ENCODE data around the gene ATP1A3. TPM values are rescaled to one million over a fixed set of nuclear protein-coding genes. Genes with fewer than 3 reads are reported as not detected.

ATP1A3 gene
- total and polyA plus RNA-seq, 4 donors = 0.09 to 0.40 (median 0.13) TPM

GRCh38 chr19:41923045-41923788 is 70.8 kb downstream of the ATP1A3 start:
- Histone ChIP-seq H3K36me3 (ENCODE audit: control insufficient read depth in 4 of 4, insufficient read depth in 4 of 4, low read length in 4 of 4) (no peaks in the 10 kb centered on the region), H3K4me3 (no peak overlapping the region), H3K4me1 (ENCODE audit: control insufficient read depth in 5 of 5, insufficient read depth in 5 of 5, low read length in 5 of 5) (no peaks in the 10 kb centered on the region), H3K9ac (ENCODE audit: insufficient read depth in 1 of 2, low read length in 2 of 2) (no peak overlapping the region), H3K9me3 (ENCODE audit: control insufficient read depth in 4 of 4, insufficient read depth in 3 of 4, low read length in 3 of 4) (peaks cover 0 to 11% (median 0%) of the 10 kb centered on the region in 4 donors), H3K27me3 (ENCODE audit: control insufficient read depth in 3 of 3, insufficient read depth in 3 of 3, low read length in 2 of 3) (peaks cover 5 to 91% (median 76%) of the 10 kb centered on the region in 3 donors), H3K27ac (ENCODE audit: low read depth in 1 of 2, low read length in 1 of 2) (no peak overlapping the region)
- DNase-seq = no peak
- TF ChIP-seq CTCF (IDR thresholded peaks at IDR 0.05; ENCODE audit: control extremely low read depth, extremely low read depth) = no peak
- no peak for ATAC-seq (ENCODE audit: insufficient read depth, low FRiP score)
- WGBS, 2 donors = 30 to 51% methylated on average over 5 to 6 of the region's 6 CpGs

GRCh38 chr19:41922585-41922984 is 71.4 kb downstream of the ATP1A3 start:
- ATAC-seq (ENCODE audit: insufficient read depth, low FRiP score) = no peak
- no peak overlapping the region for H3K4me3 ChIP-seq
- H3K9ac ChIP-seq (ENCODE audit: insufficient read depth in 1 of 2, low read length in 2 of 2) = no peak overlapping the region
- peaks cover 0 to 13% (median 0%) of the 10 kb centered on the region in 4 donors for H3K9me3 ChIP-seq (ENCODE audit: control insufficient read depth in 4 of 4, insufficient read depth in 3 of 4, low read length in 3 of 4)
- WGBS, 2 donors = 12 to 30% methylated on average over 15 to 18 of the region's 18 CpGs
- no peak for DNase-seq
- H3K27me3 ChIP-seq (ENCODE audit: control insufficient read depth in 3 of 3, insufficient read depth in 3 of 3, low read length in 2 of 3) = peaks cover 5 to 93% (median 79%) of the 10 kb centered on the region in 3 donors
- TF ChIP-seq CTCF (IDR thresholded peaks at IDR 0.05; ENCODE audit: control extremely low read depth, extremely low read depth) = no peak
- no peaks in the 10 kb centered on the region for H3K4me1 ChIP-seq (ENCODE audit: control insufficient read depth in 5 of 5, insufficient read depth in 5 of 5, low read length in 5 of 5)
- H3K27ac ChIP-seq (ENCODE audit: low read depth in 1 of 2, low read length in 1 of 2) = no peak overlapping the region
- no peaks in the 10 kb centered on the region for H3K36me3 ChIP-seq (ENCODE audit: control insufficient read depth in 4 of 4, insufficient read depth in 4 of 4, low read length in 4 of 4)

- no peak overlapping the region for H3K9ac ChIP-seq (ENCODE audit: insufficient read depth in 1 of 2, low read length in 2 of 2)
- no peak for ATAC-seq (ENCODE audit: insufficient read depth, low FRiP score)
- WGBS, 2 donors = 16 to 31% methylated on average over 17 to 22 of the region's 22 CpGs
- peaks cover 0 to 13% (median 0%) of the 10 kb centered on the region in 4 donors for H3K9me3 ChIP-seq (ENCODE audit: control insufficient read depth in 4 of 4, insufficient read depth in 3 of 4, low read length in 3 of 4)
- H3K4me1 ChIP-seq (ENCODE audit: control insufficient read depth in 5 of 5, insufficient read depth in 5 of 5, low read length in 5 of 5) = no peaks in the 10 kb centered on the region
- H3K27ac ChIP-seq (ENCODE audit: low read depth in 1 of 2, low read length in 1 of 2) = no peak overlapping the region
- H3K4me3 ChIP-seq = no peak overlapping the region
- no peak for DNase-seq
- no peak for TF ChIP-seq CTCF (IDR thresholded peaks at IDR 0.05; ENCODE audit: control extremely low read depth, extremely low read depth)
- no peaks in the 10 kb centered on the region for H3K36me3 ChIP-seq (ENCODE audit: control insufficient read depth in 4 of 4, insufficient read depth in 4 of 4, low read length in 4 of 4)
- H3K27me3 ChIP-seq (ENCODE audit: control insufficient read depth in 3 of 3, insufficient read depth in 3 of 3, low read length in 2 of 3) = peaks cover 5 to 93% (median 78%) of the 10 kb centered on the region in 3 donors
These were observed 72.2 kb downstream of the ATP1A3 start for GRCh38 chr19:41921577-41922576.

All from lung (tissue), 12 donors.